ENCODE results near the gene PTGS2.

GRCh38 chr1:186678155-186678554, 2.1 kb downstream of the PTGS2 start:
- TF ChIP-seq CTCF (IDR thresholded peaks at IDR 0.05) (no peak), POLR2A (IDR thresholded peaks at IDR 0.05) (no peak), POLR2AphosphoS5 (IDR thresholded peaks at IDR 0.05; ENCODE audit: insufficient read depth in 1 of 2, low read depth in 1 of 2) (no peak)

Measured in vagina (tissue), 2 donors.